Sigmoid colon (tissue), 7 donors: ENCODE data around the gene GDNF. TPM values are rescaled to one million over a fixed set of nuclear protein-coding genes. Genes with fewer than 3 reads are reported as not detected.
A peak's percentile ranks its signal among the peaks of the same experiment; 100 is the strongest.

ENCODE experiments used
- DNase-seq: peaks from one replicate; pipeline ENCODE4 v3.0.0-alpha.2; 2019
- H3K27ac ChIP-seq, 4 donors: fragments of 200-600 bp; sonication (generic); one replicate each; pipeline ENCODE4 v1.5.1; 2016 to 2019; ENCODE audit warnings: mild to moderate bottlenecking in 1 of 4
- H3K27me3 ChIP-seq, 3 donors: fragments of 200-600 bp; sonication (generic); one replicate each; pipeline ENCODE4 v1.5.1; 2019; ENCODE audit warnings: mild to moderate bottlenecking in 1 of 3
- H3K36me3 ChIP-seq, 4 donors: fragments of 200-600 bp; sonication (generic); one replicate each; pipeline ENCODE4 v1.5.1; 2016 to 2019
- H3K4me1 ChIP-seq, 4 donors: fragments of 200-600 bp; sonication (generic); one replicate each; pipeline ENCODE4 v1.5.1; 2017 to 2019
- H3K4me3 ChIP-seq, 4 donors: fragments of 200-600 bp; sonication (generic); one replicate each; pipeline ENCODE4 v1.5.1; 2017 to 2019; ENCODE audit warnings: mild to moderate bottlenecking in 2 of 4, moderate library complexity in 1 of 4
- H3K9me3 ChIP-seq, 4 donors: fragments of 200-600 bp in 3 of 4; sonication (generic) in 3 of 4; one replicate each; pipeline versions ENCODE4 v1.5.1 to v1.6.1; 2013 to 2019
- EP300 ChIP-seq, 4 donors: sonication (generic); formaldehyde crosslinking; IDR thresholded peaks; one replicate each; pipeline ENCODE4 v1.6.1; 2017; ENCODE audit warnings: antibody characterized with exemption in 4 of 4
- POLR2A ChIP-seq, 2 donors: fragments of 450-650 bp; IDR thresholded peaks; one replicate each; pipeline ENCODE4 v1.6.1; 2016; ENCODE audit warnings: antibody characterized with exemption in 2 of 2, mild to moderate bottlenecking in 2 of 2, moderate library complexity in 2 of 2
- POLR2AphosphoS5 ChIP-seq, 4 donors: sonication (generic); formaldehyde crosslinking; IDR thresholded peaks; one replicate each; pipeline ENCODE4 v1.6.1; 2017; ENCODE audit warnings: antibody characterized with exemption in 4 of 4
- WGBS, 2 donors: extraction: QIAGEN DNeasy Blood & Tissue Kit; methylation state at CpG; one replicate each; pipeline ENCODE4 v1.1.7; 2013; 5-methylcytosine and 5-hydroxymethylcytosine counted together
- intact Hi-C: fragments of 100-400 bp; cut with DNase I; formaldehyde crosslinking; loops from one replicate; pipeline ENCODE4 v1.15.1; 2023
- polyA plus RNA-seq, 3 donors: library from polyadenylated mRNA; stranded (reverse); fragments of 200-250 nt; gene quantifications; one replicate each; pipeline ENCODE4 v1.2.3, GENCODE V29; 2013
- total RNA-seq, 4 donors: library from RNA; depleted of rRNA; stranded (reverse); fragments of >200 nt; gene quantifications; one replicate each; pipeline ENCODE4 v1.1.0, GENCODE V29; 2016
- TF ChIP-seq, protein P1 (sequence below), 4 experiments: fragments of 450-650 bp in 3 of 4; fragments of 200-600 bp in 1 of 4; IDR thresholded peaks; one replicate each; pipeline ENCODE4 v1.5.1; 2016 to 2019; ENCODE audit warnings: antibody characterized with exemption in 4 of 4, mild to moderate bottlenecking in 3 of 4, moderate library complexity in 2 of 4
- donor health status: healthy with polysubstance abuse.
- donor health status: Bipolar disorder and iron deficiency.
- donor health status: healthy.

The GDNF gene
- total and polyA plus RNA-seq, 7 donors = under 0.01 to 16.3 (median 4.2) TPM

DNA sequence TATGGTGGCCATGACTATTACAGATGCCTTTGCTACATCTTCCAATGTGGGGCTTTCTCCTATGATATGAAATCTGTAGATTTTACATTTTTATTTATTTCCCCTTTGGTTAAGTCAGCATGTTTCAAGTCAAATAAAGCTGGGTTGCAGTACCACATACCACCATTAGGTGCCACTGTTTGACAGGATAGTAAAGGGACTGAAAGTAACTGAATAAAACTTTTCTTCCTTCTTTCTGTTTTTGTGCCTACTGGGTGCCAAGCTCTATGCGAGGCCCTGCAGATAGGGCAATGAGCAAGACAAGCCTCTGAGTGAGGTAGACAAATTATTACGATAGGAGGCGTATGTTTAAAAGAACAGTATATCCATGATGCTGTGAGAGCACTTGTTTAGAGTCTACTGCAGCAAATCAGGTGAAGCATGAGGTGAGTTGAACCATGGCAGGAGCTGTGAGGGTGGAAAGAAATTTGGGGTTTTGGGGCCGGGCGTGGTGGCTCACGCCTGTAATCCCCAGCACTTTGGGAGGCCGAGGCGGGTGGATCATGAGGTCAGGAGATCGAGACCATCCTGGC, 64.8 kb downstream of the GDNF start:
- intact Hi-C loops = loop anchor here (5.0 to 10.0 kb wide), 2 partner anchors 158 to 280 kb away; no protein-coding TSS in a partner anchor
- no peak for DNase-seq
- Histone ChIP-seq H3K27ac (peak overlapping the region in 2 of 4 donors; percentile 87 to 93), H3K36me3 (no peaks in the 10 kb centered on the region), H3K9me3 (peaks cover 0 to 5% (median 1%) of the 10 kb centered on the region in 4 donors), H3K27me3 (no peaks in the 10 kb centered on the region), H3K4me3 (no peak overlapping the region), H3K4me1 (peaks cover 0 to 51% (median 38%) of the 10 kb centered on the region in 4 donors)
- WGBS, 2 donors = 98% methylated on average over 9 of the region's 9 CpGs
- TF ChIP-seq, protein P1, sequence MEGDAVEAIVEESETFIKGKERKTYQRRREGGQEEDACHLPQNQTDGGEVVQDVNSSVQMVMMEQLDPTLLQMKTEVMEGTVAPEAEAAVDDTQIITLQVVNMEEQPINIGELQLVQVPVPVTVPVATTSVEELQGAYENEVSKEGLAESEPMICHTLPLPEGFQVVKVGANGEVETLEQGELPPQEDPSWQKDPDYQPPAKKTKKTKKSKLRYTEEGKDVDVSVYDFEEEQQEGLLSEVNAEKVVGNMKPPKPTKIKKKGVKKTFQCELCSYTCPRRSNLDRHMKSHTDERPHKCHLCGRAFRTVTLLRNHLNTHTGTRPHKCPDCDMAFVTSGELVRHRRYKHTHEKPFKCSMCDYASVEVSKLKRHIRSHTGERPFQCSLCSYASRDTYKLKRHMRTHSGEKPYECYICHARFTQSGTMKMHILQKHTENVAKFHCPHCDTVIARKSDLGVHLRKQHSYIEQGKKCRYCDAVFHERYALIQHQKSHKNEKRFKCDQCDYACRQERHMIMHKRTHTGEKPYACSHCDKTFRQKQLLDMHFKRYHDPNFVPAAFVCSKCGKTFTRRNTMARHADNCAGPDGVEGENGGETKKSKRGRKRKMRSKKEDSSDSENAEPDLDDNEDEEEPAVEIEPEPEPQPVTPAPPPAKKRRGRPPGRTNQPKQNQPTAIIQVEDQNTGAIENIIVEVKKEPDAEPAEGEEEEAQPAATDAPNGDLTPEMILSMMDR (IDR thresholded peaks at IDR 0.05) = peak in 2 of 4 experiments; percentile 45 to 56
- TF ChIP-seq POLR2AphosphoS5 (IDR thresholded peaks at IDR 0.05) (no peak), POLR2A (IDR thresholded peaks at IDR 0.05) (no peak)

DNA sequence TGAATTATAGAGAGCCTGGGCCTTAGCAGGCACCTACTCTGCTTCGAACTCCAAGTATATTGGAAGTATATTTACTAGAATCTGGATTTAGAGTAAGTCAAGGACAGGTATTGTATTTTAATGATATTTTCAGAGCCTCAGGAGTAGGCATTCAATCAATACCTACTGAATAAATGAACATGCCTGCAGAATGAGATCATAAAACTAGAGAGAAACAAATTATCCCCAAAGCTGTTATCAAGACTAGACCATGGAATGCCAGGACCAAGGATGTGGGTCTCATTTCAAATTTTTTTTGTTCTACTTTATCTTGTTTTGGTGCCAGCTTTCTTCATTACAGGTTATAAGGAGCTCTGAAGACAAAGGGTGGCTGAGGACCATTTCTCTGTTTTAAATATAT, 66.0 kb downstream of the GDNF start:
- Histone ChIP-seq H3K4me3 (no peak overlapping the region), H3K9me3 (peaks cover 0 to 5% (median 1%) of the 10 kb centered on the region in 4 donors), H3K27ac (peak overlapping the region in 2 of 4 donors; percentile 24 to 77), H3K27me3 (no peaks in the 10 kb centered on the region), H3K4me1 (peaks cover 0 to 54% (median 44%) of the 10 kb centered on the region in 4 donors), H3K36me3 (no peaks in the 10 kb centered on the region)
- TF ChIP-seq EP300 (IDR thresholded peaks at IDR 0.05) (no peak), POLR2A (IDR thresholded peaks at IDR 0.05) (no peak), POLR2AphosphoS5 (IDR thresholded peaks at IDR 0.05) (no peak)
- TF ChIP-seq, protein P1 (IDR thresholded peaks at IDR 0.05) = no peak
- no peak for DNase-seq
- 83 to 92% methylated on average over 1 of the region's 1 CpG for WGBS, 2 donors
- intact Hi-C loops = loop anchor here (10.0 kb wide), 1 partner anchor 279 kb away; no protein-coding TSS in a partner anchor

DNA sequence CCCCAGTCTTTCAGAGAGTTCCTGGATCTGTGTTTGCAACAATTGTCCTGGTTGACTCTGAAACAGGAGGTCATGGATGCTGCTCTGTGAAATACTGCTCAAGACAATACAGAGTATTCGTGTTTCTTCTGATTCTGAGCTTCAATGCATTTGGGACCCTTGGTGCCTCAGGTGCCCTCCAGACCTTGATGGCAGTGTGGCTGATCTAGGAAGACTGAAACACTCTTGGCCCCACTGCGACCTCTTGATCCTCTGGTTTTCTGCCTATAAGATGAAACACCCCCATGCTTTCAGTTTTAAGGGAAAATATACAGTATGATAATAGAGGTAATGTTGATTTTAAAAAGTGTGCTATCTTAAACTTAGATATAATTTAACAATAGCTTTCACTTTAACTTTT, 67.6 kb downstream of the GDNF start:
- Histone ChIP-seq H3K36me3 (no peaks in the 10 kb centered on the region), H3K9me3 (peaks cover 0 to 5% (median 1%) of the 10 kb centered on the region in 4 donors), H3K4me1 (peaks cover 0 to 45% (median 37%) of the 10 kb centered on the region in 4 donors), H3K27me3 (no peaks in the 10 kb centered on the region), H3K27ac (peak overlapping the region in 2 of 4 donors; percentile 66 to 77), H3K4me3 (no peak overlapping the region)
- TF ChIP-seq, protein P1 (IDR thresholded peaks at IDR 0.05) = no peak
- no peak for TF ChIP-seq EP300 (IDR thresholded peaks at IDR 0.05)
- TF ChIP-seq POLR2A (IDR thresholded peaks at IDR 0.05) = no peak
- no peak for TF ChIP-seq POLR2AphosphoS5 (IDR thresholded peaks at IDR 0.05)
- no peak for DNase-seq
- intact Hi-C loops = loop anchor here (10.0 kb wide), 1 partner anchor 277 kb away; no protein-coding TSS in a partner anchor
- 84 to 91% methylated on average over 2 of the region's 2 CpGs for WGBS, 2 donors

DNA sequence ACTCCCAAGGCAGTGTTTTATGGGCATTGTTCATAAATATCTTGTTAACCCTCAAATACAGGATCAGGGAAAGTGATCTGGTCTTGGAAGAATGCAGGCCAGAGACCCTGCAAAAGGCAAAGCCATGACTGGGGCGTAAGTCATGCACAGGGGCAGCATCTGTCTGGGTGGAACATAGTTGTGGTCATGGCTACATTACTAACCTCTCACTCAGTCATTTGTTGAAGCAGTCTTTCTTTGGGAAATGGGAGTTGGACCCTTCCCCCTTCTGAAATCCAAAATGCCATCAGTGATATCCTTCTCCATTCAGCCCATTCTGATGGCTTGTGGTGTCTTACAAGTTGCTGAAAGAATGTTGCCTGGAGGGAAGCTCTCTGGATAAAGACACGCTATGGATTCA, 68.1 kb downstream of the GDNF start:
- no peak for TF ChIP-seq EP300 (IDR thresholded peaks at IDR 0.05)
- TF ChIP-seq, protein P1 (IDR thresholded peaks at IDR 0.05) = no peak
- no peak for TF ChIP-seq POLR2A (IDR thresholded peaks at IDR 0.05)
- no peak for TF ChIP-seq POLR2AphosphoS5 (IDR thresholded peaks at IDR 0.05)
- Histone ChIP-seq H3K36me3 (no peaks in the 10 kb centered on the region), H3K4me1 (peaks cover 0 to 41% (median 33%) of the 10 kb centered on the region in 4 donors), H3K27ac (peak overlapping the region; percentile 55 to 77 (median 65)), H3K9me3 (peaks cover 0 to 5% (median 1%) of the 10 kb centered on the region in 4 donors), H3K4me3 (no peak overlapping the region), H3K27me3 (no peaks in the 10 kb centered on the region)
- intact Hi-C loops = loop anchor here (10.0 kb wide), 1 partner anchor 277 kb away; no protein-coding TSS in a partner anchor
- no peak for DNase-seq
- 64 to 85% methylated on average over 2 of the region's 2 CpGs for WGBS, 2 donors
